Measurements from ENCODE around the gene CRYBG1.

- TF ChIP-seq, protein P1, sequence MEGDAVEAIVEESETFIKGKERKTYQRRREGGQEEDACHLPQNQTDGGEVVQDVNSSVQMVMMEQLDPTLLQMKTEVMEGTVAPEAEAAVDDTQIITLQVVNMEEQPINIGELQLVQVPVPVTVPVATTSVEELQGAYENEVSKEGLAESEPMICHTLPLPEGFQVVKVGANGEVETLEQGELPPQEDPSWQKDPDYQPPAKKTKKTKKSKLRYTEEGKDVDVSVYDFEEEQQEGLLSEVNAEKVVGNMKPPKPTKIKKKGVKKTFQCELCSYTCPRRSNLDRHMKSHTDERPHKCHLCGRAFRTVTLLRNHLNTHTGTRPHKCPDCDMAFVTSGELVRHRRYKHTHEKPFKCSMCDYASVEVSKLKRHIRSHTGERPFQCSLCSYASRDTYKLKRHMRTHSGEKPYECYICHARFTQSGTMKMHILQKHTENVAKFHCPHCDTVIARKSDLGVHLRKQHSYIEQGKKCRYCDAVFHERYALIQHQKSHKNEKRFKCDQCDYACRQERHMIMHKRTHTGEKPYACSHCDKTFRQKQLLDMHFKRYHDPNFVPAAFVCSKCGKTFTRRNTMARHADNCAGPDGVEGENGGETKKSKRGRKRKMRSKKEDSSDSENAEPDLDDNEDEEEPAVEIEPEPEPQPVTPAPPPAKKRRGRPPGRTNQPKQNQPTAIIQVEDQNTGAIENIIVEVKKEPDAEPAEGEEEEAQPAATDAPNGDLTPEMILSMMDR (IDR thresholded peaks at IDR 0.05), result no peak
- TF ChIP-seq POLR2A (IDR thresholded peaks at IDR 0.05), result no peak
These were observed 59.5 kb downstream of the CRYBG1 start for GRCh38 chr6:106419900-106420613.
